GM21360 (cell line): Measurements from ENCODE around the gene TNRC6C.
"Not testable (repeated sequence)": the region's sequence is repeated elsewhere in the genome, so short reads cannot be mapped to it uniquely, and the experiment has no call there.

ENCODE experiments used
- ATAC-seq: cut with Tn5 transposase; IDR thresholded peaks from one replicate; pipeline ENCODE4 v1.9.1; 2021; ENCODE audit warnings: mild to moderate bottlenecking, moderate library complexity; ENCODE audit not compliant: unreplicated experiment

Gene TNRC6C

GRCh38 chr17:78110363-78111015, 152.0 kb downstream of the TNRC6C start:
- no peak for ATAC-seq

- ATAC-seq: no peak
These were observed 152.7 kb downstream of the TNRC6C start for GRCh38 chr17:78111016-78111726.

GRCh38 chr17:78111727-78112517, 153.4 kb downstream of the TNRC6C start:
- ATAC-seq: no peak

GRCh38 chr17:78112518-78113471, 154.3 kb downstream of the TNRC6C start:
- ATAC-seq: no peak

GRCh38 chr17:78113804-78114785, 155.6 kb downstream of the TNRC6C start:
- ATAC-seq: no peak

GRCh38 chr17:78114831-78115723, 156.6 kb downstream of the TNRC6C start:
- no peak for ATAC-seq

- not testable (repeated sequence) for ATAC-seq
These were observed 157.3 kb downstream of the TNRC6C start for GRCh38 chr17:78115803-78116202.

- no peak for ATAC-seq
These were observed 157.9 kb downstream of the TNRC6C start for GRCh38 chr17:78116411-78116810.

- no peak for ATAC-seq
These were observed 158.8 kb downstream of the TNRC6C start for GRCh38 chr17:78117027-78117981.

- ATAC-seq: no peak
These were observed 160.3 kb downstream of the TNRC6C start for GRCh38 chr17:78118801-78119241.

- ATAC-seq: no peak
These were observed 162.0 kb downstream of the TNRC6C start for GRCh38 chr17:78120537-78120936.

GRCh38 chr17:78120971-78121800, 162.7 kb downstream of the TNRC6C start:
- no peak for ATAC-seq

- ATAC-seq: no peak
These were observed 163.3 kb downstream of the TNRC6C start for GRCh38 chr17:78121801-78122215.

GRCh38 chr17:78122216-78122930, 163.9 kb downstream of the TNRC6C start:
- no peak for ATAC-seq

- ATAC-seq: no peak
These were observed 164.4 kb downstream of the TNRC6C start for GRCh38 chr17:78122931-78123249.
